Measurements from ENCODE around the gene CAMKK1. TPM values are rescaled to one million over a fixed set of nuclear protein-coding genes. Genes with fewer than 3 reads are reported as not detected.

Gene CAMKK1
- total and polyA plus RNA-seq, 9 of the 15 experiments (the other 6 are each of a cell fraction or from before 2014, with no cell fraction given): 0.34 to 7.5 (median 4.9) TPM

- TF ChIP-seq ZBTB33 (CRISPR knock-in tag; IDR thresholded peaks at IDR 0.05) (peak; percentile 93), DACH1 (IDR thresholded peaks at IDR 0.05; ENCODE audit: partially characterized antibody) (peak; percentile 33), HNRNPLL (IDR thresholded peaks at IDR 0.05; ENCODE audit: low read depth, low read length, poor library complexity, severe bottlenecking) (peak; percentile 42), ZNF586 (CRISPR knock-in tag; conservative IDR thresholded peaks at IDR 0.05) (no peak), POLR2G (IDR thresholded peaks at IDR 0.05; ENCODE audit: low read depth, low read length) (peak; percentile 49; the same call in 1 of the 2 replicates), TFAP4 (CRISPR knock-in tag; IDR thresholded peaks at IDR 0.05; ENCODE audit: borderline replicate concordance) (peak; percentile 92)
Observed at GRCh38 chr17:3935140-3935542, 42.3 kb upstream of the CAMKK1 start (continued).

- H3K4me2 ChIP-seq (ENCODE audit: insufficient read depth, low read length): no peak overlapping the region
- H3K27me3 ChIP-seq (ENCODE audit: control insufficient read depth in 2 of 2, insufficient read depth in 2 of 2, low read length in 2 of 2): no peaks in the 10 kb centered on the region
- ATAC-seq (no peak), FAIRE-seq (no peak), DNase-seq (ENCODE audit: extremely low read depth in 1 of 4, low spot score in 3 of 4) (no peak)
- BruUV-seq (replicated peaks): no TSS peak
- H2AFZ ChIP-seq (ENCODE audit: low read depth, low read length): no peak overlapping the region
- ChIA-PET POLR2A (interaction anchor here (0.6 kb wide), 1 partner anchor 63 kb away, joined by 3 read pairs; no protein-coding TSS in a partner anchor), CTCF (ENCODE audit: low intra/inter-chr PET ratio) (no interaction called here)
- H3K79me2 ChIP-seq (ENCODE audit: control insufficient read depth, insufficient read depth, low read length): no peaks in the 10 kb centered on the region
- TF ChIP-seq THRB (CRISPR knock-in tag; conservative IDR thresholded peaks at IDR 0.05) (0 out of 2 replicates have a peak, but pooled peaks have one; percentile 5), SREBF1 (IDR thresholded peaks at IDR 0.05; ENCODE audit: borderline replicate concordance, low read depth, low read length) (no peak), KLF1 (tag; IDR thresholded peaks at IDR 0.05) (no peak), HBP1 (CRISPR knock-in tag; IDR thresholded peaks at IDR 0.05) (peak; percentile 10; the same call in 1 of the 2 replicates), NFXL1 (CRISPR knock-in tag; IDR thresholded peaks at IDR 0.05) (0 out of 2 replicates have a peak, but pooled peaks have one; percentile 1)
- no peak overlapping the region for H3K27ac ChIP-seq (ENCODE audit: extremely low read depth, low read depth, low read length)
- no peaks in the 10 kb centered on the region for H3K9me1 ChIP-seq (ENCODE audit: control insufficient read depth, insufficient read depth, low read length)
- H3K4me3 ChIP-seq: no peak overlapping the region
- H3K9me3 ChIP-seq (replicated peaks; ENCODE audit: control insufficient read depth, insufficient read depth, low read depth, low read length): no peaks in the 10 kb centered on the region
- no peak overlapping the region for H3K9ac ChIP-seq (ENCODE audit: insufficient read depth in 1 of 2, low read depth in 2 of 2, low read length in 2 of 2)
- in situ Hi-C loops (cut with MboI): no loop called here
- peaks cover 2 to 24% of the 10 kb centered on the region in 2 experiments; a peak in 2 of 5 replicates for H3K4me1 ChIP-seq (replicated peaks in 1 of 2; ENCODE audit: control insufficient read depth in 2 of 2, insufficient read depth in 2 of 2, low read length in 2 of 2)
- H3K36me3 ChIP-seq (ENCODE audit: control insufficient read depth, insufficient read depth, low read length): peaks cover 37% of the 10 kb centered on the region; the same call in 2 of the 3 replicates
- no CpG with 5 or more reads among the region's 1 CpG for WGBS (ENCODE audit: insufficient coverage, low coverage, missing lambda C conversion rate)
- H4K20me1 ChIP-seq (replicated peaks; ENCODE audit: control insufficient read depth, insufficient read depth, low read length): no peaks in the 10 kb centered on the region
- intact Hi-C loops (cut with micrococcal nuclease): no loop called here
Observed at GRCh38 chr17:3929764-3930163, 36.9 kb upstream of the CAMKK1 start.
